ENCODE data around the gene CHRM2.

Gene CHRM2

GRCh38 chr7:136897676-136898075 lies 29.2 kb downstream of the CHRM2 start:
- FAIRE-seq = no peak

DNA sequence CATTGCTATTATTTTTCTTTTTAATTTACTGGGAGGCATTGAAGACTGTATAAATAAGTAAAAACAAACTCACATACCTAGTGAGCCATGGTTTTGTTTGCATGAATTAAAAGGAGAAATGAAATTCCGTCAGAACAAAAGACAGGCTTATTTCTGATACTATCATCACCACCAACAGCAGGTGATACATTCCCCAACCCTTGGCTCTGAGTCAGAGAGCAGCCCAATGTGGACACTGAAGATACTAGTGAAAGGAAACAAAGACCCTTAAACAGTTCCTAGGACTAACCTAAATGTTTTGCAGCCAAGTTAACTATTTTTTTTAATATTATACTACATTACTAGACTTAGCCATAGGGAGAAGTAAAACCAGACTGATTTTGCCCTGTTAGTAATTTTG lies 31.6 kb downstream of the CHRM2 start:
- no peak for FAIRE-seq

- FAIRE-seq = no peak
Measured at GRCh38 chr7:136910771-136911170, 42.3 kb downstream of the CHRM2 start.

DNA sequence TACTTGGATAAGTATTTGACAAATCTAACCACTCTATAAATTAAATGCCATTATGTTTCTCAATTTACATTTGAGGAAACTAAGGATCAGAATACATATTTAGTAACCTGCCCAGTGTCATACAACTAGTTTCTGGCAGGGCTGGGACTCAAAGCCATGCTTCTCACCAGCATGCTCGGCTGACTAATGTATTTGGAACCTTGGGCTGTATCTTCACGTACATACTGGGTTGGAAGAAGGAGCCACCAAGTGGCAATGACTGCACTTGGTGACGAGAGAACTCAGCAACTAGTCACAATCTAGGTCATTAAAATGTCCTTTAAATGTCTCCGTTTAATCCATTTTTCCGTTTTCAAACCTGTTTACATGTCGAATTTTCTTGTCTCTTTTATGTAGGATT lies 42.9 kb downstream of the CHRM2 start:
- FAIRE-seq = no peak

GRCh38 chr7:136912339-136912738 lies 43.9 kb downstream of the CHRM2 start:
- FAIRE-seq = no peak

DNA sequence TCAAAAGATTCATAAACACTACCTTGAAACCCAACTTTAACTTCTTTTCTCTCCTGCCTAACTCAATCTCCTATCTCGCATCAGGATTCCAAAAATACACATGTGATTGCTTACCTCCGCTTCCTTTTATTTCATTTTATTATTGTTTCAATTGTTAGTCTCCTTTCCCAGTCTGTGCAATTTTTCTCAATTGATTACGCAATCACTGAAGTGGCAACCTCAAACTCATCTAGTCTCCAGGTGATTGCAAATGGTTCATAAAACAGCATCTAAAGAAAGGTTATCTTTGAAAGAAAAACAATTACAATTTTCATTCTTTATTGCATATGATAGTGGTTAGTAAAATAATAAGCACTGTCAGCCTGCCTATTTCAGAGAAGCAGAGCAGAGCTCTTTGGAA lies 45.6 kb downstream of the CHRM2 start:
- FAIRE-seq = no peak

GRCh38 chr7:136919820-136920219 lies 51.4 kb downstream of the CHRM2 start:
- FAIRE-seq = no peak

DNA sequence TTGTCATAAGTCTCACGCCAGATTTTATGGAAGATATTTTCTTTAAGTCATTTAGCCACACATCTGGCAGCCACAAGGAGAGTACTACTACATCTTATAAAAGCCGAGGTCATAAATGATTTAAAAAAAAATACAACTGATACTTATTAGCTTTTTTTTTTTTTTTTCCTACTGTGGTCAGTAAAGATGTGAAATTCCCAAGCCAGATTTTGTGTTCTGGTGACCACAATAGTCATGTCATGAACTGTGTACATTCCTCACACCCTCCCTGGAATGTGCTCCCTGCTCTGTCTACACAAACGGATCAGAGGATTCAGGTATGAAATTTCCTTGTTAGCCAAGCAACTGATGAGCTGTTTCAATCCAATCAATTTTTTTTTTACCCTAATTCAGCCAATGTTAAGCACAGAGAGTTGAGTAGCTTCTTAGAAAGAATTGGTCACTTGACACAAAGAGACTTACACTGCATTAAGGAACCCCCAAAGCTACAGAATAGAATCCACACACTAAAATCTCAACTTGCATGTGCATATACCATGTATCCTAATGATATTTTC lies 54.7 kb downstream of the CHRM2 start:
- no peak for FAIRE-seq

- FAIRE-seq = no peak
Measured at GRCh38 chr7:136925044-136925443, 56.6 kb downstream of the CHRM2 start.

- no peak for FAIRE-seq
Measured at GRCh38 chr7:136925556-136925955, 57.1 kb downstream of the CHRM2 start.

DNA sequence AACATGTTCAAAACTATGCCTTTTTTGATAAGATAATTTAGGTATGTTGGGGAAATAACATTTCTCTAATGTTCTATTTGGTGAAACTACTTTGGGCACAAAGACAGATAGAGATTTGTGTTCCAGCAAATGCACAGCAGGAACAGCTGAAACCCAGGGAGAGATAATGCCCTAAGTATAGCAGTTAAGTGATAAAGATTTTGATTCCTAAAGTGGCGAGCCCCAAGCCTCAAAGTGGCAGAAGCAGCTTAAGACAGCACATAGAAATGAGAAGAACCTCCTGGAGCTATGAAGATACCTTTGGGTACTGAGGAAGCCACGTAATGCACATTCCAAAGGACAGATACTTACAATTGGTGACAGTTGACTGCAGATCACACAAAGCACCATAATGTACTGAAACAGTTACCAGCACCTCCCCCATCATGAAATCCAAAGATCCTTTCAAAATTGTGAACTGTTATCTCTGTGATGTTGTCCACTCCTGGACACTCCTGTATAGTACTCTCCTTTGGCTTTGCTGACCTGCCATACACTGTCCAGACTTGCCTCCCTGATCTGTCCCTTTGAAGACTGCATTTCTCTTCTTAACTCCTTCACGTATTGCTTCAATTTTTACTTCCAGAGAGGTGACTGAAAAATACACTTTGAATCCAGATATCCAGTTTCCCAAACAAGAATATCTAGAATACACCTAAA lies 62.9 kb downstream of the CHRM2 start:
- FAIRE-seq = no peak

GRCh38 chr7:136937436-136937835 lies 69.0 kb downstream of the CHRM2 start:
- no peak for FAIRE-seq

GRCh38 chr7:136938476-136938875 lies 70.0 kb downstream of the CHRM2 start:
- FAIRE-seq = no peak

DNA sequence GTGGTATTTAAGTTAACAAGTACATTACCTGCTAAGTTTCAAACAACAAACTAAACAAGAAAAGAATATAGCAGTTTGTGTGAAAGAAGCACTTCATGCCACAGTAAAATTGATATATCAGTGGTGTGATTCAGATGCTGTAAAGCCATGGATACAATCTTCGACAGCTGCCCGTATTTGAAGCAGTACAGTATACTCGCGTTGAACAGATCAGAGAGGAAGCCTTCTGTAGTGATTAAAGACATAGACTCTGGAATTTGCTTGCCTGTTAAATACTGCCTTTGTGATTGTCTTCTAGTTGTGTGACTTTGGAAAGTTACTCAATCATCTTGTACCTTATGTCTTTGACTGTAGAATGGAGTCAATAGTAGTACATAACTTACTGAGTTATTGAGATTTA lies 71.7 kb downstream of the CHRM2 start:
- FAIRE-seq = no peak

DNA sequence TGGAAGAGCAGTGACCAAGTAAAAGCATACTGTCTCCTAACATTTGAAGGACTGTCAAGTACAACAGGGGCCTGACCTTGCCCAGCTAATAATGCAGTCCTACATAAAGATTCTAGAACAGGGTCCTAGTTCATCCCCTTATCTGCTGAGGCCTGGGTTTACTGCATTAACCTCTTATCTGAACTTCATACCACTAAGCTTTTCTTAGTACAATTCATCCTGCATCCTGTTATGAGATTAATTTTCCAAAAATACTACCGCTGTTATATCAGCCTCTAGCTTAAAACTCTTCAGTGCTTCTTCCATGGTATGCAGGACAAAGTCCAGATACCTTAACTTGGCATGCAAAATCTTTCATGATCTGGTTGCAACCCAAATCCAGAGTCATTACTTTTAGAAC lies 72.5 kb downstream of the CHRM2 start:
- no peak for FAIRE-seq

DNA sequence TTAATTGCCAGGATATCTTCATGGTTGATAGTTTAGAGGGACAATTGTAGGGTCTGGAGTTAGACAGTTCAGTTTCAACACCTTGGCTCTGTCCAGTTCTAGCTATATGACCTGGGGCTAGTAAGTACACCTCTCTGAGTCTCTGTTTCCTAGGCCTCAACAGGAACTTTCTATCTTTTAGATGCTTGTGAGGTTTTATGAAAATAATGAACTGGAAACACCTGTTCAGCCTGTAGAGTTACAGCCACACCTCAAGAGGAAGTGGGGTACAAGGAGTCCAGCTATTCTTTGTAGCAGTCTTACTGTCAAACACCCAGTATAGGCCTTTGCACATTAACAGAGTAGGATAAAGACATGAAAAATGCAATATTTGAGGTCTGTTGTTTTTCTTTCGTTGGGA lies 73.4 kb downstream of the CHRM2 start:
- no peak for FAIRE-seq

GRCh38 chr7:136942401-136942800 lies 73.9 kb downstream of the CHRM2 start:
- FAIRE-seq = no peak

DNA sequence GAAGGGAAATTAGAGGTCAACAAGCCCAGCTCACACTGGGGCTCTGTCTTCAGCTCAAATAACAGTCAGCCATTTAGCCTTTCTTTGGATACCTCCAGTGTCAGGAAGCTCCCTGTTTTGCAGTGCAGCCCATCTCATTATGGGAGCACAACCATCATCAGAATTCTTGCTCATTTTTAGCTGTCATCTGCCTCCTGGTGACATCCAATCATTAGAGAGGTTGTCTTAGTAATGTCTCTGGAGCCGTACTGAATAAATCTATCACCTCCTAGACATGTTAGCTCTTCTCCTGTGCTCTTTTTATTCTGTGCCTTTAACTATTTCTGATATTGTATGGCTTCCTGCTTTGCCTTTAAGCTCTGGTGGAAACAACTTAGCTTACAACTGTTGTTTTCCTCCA lies 74.5 kb downstream of the CHRM2 start:
- no peak for FAIRE-seq

- no peak for FAIRE-seq
Measured at GRCh38 chr7:136947347-136947746, 78.9 kb downstream of the CHRM2 start.

DNA sequence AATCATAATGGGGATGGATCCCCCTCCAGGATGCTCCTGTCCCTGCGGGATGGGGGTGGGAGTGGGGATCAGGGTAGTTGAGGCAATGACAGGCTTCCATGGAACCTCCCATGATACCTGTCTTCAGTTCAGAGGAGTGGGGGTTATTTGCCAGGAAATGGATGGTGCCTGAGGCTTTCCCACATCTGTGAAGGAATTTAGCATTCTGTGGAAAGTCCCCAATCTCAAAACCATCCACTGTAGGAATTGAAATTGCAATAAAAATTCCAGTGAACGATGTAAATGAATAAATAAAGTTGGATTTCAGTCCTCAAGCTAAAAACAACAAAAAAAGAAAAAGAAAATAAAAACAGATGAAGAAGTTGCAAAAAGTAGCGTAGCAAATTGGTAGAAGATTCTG lies 81.9 kb downstream of the CHRM2 start:
- no peak for FAIRE-seq

DNA sequence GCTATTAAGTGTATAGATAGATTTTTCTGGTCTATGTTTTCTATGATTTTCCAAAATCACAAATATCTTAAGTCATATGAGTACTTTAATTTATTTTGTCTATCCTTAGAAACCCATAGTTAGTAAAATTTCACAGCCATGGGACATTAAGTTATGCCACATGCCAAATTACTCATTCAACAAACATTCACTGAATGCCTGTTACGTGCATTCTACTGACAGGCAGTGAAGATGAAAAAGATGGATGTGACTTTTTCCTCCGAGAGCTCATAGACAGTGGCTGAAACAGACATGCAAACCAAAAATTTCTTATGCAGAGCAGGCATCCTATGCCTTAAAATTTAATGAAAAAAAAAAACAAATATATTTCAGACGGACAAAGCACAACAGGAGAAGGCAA lies 84.9 kb downstream of the CHRM2 start:
- FAIRE-seq = no peak

DNA sequence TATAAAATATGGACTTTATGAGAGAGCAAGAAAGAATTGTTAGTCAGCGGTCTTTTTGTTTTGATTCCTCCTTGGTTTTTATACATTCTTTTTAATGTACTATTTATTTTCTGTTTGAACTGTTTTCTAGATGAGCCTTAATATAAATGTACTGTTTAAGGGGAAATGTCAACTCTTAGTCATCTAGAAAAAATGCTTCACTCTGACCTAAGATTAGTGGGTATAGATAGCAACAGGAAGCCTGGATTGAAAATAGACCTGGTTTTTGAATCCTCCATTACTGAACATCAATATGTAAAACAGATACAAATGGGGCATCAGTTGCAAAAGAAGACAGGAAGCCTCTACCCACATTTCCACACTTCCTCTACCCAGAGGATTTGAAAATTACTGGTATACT lies 87.8 kb downstream of the CHRM2 start:
- FAIRE-seq = no peak

DNA sequence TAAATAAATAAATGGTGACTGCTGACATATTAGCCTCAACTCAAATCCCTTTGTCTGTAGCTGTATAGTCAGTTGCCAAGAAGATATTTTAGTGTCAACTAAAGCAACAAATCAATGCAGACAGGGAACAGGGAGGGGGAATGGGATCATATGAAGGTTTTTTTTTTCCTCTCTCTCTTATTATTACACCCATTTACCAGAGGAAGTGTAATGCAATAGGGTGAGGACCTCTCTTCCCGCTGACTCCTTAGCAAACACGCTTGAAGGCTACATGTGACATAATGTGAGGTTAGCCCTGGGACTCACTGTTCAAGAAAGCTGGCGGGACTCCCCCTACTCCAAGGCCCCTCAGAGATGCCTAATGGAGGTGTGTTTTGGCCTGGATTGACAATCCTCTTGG lies 88.2 kb downstream of the CHRM2 start:
- FAIRE-seq = no peak

DNA sequence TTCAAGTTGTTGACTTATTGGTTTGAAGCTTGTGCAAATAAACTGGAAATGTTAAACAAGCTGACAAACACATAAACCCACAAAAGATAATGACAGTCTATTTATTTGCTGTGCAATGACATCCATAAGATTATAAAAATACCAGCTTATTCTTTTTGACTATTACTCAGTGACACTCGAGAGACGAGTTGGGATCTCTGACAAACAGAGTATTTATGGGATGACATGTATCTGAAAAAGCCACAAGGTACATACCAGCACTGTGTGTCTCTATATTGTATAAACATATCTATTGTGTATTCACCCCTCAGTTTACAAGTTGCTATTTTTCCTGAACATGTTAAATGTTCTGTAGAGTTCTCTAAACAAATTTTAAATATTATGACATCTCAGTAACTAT lies 88.9 kb downstream of the CHRM2 start:
- no peak for FAIRE-seq

- FAIRE-seq = no peak
Measured at GRCh38 chr7:136958016-136958415, 89.6 kb downstream of the CHRM2 start.

Data from TTC549 (cell line).